ENCODE results near the gene CYP26B1.

CYP26B1 gene

GRCh38 chr2:72131916-72132841, 15.5 kb downstream of the CYP26B1 start:
- peaks cover 0 to 41% (median 32%) of the 10 kb centered on the region in 5 donors for H3K36me3 ChIP-seq (ENCODE audit: control insufficient read depth in 5 of 5, insufficient read depth in 5 of 5, low read length in 5 of 5)
- no peaks in the 10 kb centered on the region for H3K27me3 ChIP-seq (ENCODE audit: control insufficient read depth in 5 of 5, insufficient read depth in 4 of 5, low read length in 5 of 5)
- no peak overlapping the region for H3K9ac ChIP-seq (ENCODE audit: low read length in 5 of 5)
- no peak overlapping the region for H3K27ac ChIP-seq (ENCODE audit: low read depth, low read length)
- H3K4me3 ChIP-seq (ENCODE audit: low read depth in 1 of 5, low read length in 5 of 5), result no peak overlapping the region
- H3K9me3 ChIP-seq (ENCODE audit: control insufficient read depth in 5 of 5, low read length in 5 of 5), result no peaks in the 10 kb centered on the region
- peaks cover 0 to 35% (median 30%) of the 10 kb centered on the region in 5 donors for H3K4me1 ChIP-seq (ENCODE audit: control insufficient read depth in 5 of 5, insufficient read depth in 5 of 5, low read length in 5 of 5)

GRCh38 chr2:72131371-72131891, 16.2 kb downstream of the CYP26B1 start:
- peaks cover 0 to 27% (median 23%) of the 10 kb centered on the region in 5 donors for H3K4me1 ChIP-seq (ENCODE audit: control insufficient read depth in 5 of 5, insufficient read depth in 5 of 5, low read length in 5 of 5)
- H3K9ac ChIP-seq (ENCODE audit: low read length in 5 of 5), result no peak overlapping the region
- H3K27ac ChIP-seq (ENCODE audit: low read depth, low read length), result peak overlapping the region; percentile 81
- H3K9me3 ChIP-seq (ENCODE audit: control insufficient read depth in 5 of 5, low read length in 5 of 5), result no peaks in the 10 kb centered on the region
- H3K36me3 ChIP-seq (ENCODE audit: control insufficient read depth in 5 of 5, insufficient read depth in 5 of 5, low read length in 5 of 5), result peaks cover 0 to 41% (median 32%) of the 10 kb centered on the region in 5 donors
- H3K4me3 ChIP-seq (ENCODE audit: low read depth in 1 of 5, low read length in 5 of 5), result no peak overlapping the region
- H3K27me3 ChIP-seq (ENCODE audit: control insufficient read depth in 5 of 5, insufficient read depth in 4 of 5, low read length in 5 of 5), result no peaks in the 10 kb centered on the region

GRCh38 chr2:72130659-72131360, 16.9 kb downstream of the CYP26B1 start:
- Histone ChIP-seq H3K36me3 (ENCODE audit: control insufficient read depth in 5 of 5, insufficient read depth in 5 of 5, low read length in 5 of 5) (peaks cover 0 to 41% (median 32%) of the 10 kb centered on the region in 5 donors), H3K4me3 (ENCODE audit: low read depth in 1 of 5, low read length in 5 of 5) (no peak overlapping the region), H3K9me3 (ENCODE audit: control insufficient read depth in 5 of 5, low read length in 5 of 5) (no peaks in the 10 kb centered on the region), H3K27me3 (ENCODE audit: control insufficient read depth in 5 of 5, insufficient read depth in 4 of 5, low read length in 5 of 5) (no peaks in the 10 kb centered on the region), H3K27ac (ENCODE audit: low read depth, low read length) (peak overlapping the region; percentile 81), H3K4me1 (ENCODE audit: control insufficient read depth in 5 of 5, insufficient read depth in 5 of 5, low read length in 5 of 5) (peaks cover 0 to 21% (median 17%) of the 10 kb centered on the region in 5 donors), H3K9ac (ENCODE audit: low read length in 5 of 5) (peak overlapping the region in 1 of 5 donors; percentile 31)

- Histone ChIP-seq H3K36me3 (ENCODE audit: control insufficient read depth in 5 of 5, insufficient read depth in 5 of 5, low read length in 5 of 5) (peaks cover 0 to 35% (median 28%) of the 10 kb centered on the region in 5 donors), H3K9me3 (ENCODE audit: control insufficient read depth in 5 of 5, low read length in 5 of 5) (no peaks in the 10 kb centered on the region), H3K27ac (ENCODE audit: low read depth, low read length) (peak overlapping the region; percentile 81), H3K4me1 (ENCODE audit: control insufficient read depth in 5 of 5, insufficient read depth in 5 of 5, low read length in 5 of 5) (peaks cover 0 to 18% (median 11%) of the 10 kb centered on the region in 5 donors), H3K9ac (ENCODE audit: low read length in 5 of 5) (peak overlapping the region in 1 of 5 donors; percentile 31), H3K27me3 (ENCODE audit: control insufficient read depth in 5 of 5, insufficient read depth in 4 of 5, low read length in 5 of 5) (no peaks in the 10 kb centered on the region), H3K4me3 (ENCODE audit: low read depth in 1 of 5, low read length in 5 of 5) (peak overlapping the region in 1 of 5 donors; percentile 25)
These were observed 17.9 kb downstream of the CYP26B1 start for GRCh38 chr2:72129681-72130340.

GRCh38 chr2:72128843-72129227, 18.8 kb downstream of the CYP26B1 start:
- Histone ChIP-seq H3K9ac (ENCODE audit: low read length in 5 of 5) (no peak overlapping the region), H3K9me3 (ENCODE audit: control insufficient read depth in 5 of 5, low read length in 5 of 5) (no peaks in the 10 kb centered on the region), H3K36me3 (ENCODE audit: control insufficient read depth in 5 of 5, insufficient read depth in 5 of 5, low read length in 5 of 5) (peaks cover 0 to 27% (median 22%) of the 10 kb centered on the region in 5 donors), H3K4me3 (ENCODE audit: low read depth in 1 of 5, low read length in 5 of 5) (no peak overlapping the region), H3K27me3 (ENCODE audit: control insufficient read depth in 5 of 5, insufficient read depth in 4 of 5, low read length in 5 of 5) (no peaks in the 10 kb centered on the region), H3K4me1 (ENCODE audit: control insufficient read depth in 5 of 5, insufficient read depth in 5 of 5, low read length in 5 of 5) (peaks cover 0 to 18% (median 11%) of the 10 kb centered on the region in 5 donors), H3K27ac (ENCODE audit: low read depth, low read length) (no peak overlapping the region)

GRCh38 chr2:72128059-72128842, 19.4 kb downstream of the CYP26B1 start:
- H3K27ac ChIP-seq (ENCODE audit: low read depth, low read length), result no peak overlapping the region
- H3K9me3 ChIP-seq (ENCODE audit: control insufficient read depth in 5 of 5, low read length in 5 of 5), result no peaks in the 10 kb centered on the region
- peaks cover 0 to 18% (median 11%) of the 10 kb centered on the region in 5 donors for H3K4me1 ChIP-seq (ENCODE audit: control insufficient read depth in 5 of 5, insufficient read depth in 5 of 5, low read length in 5 of 5)
- H3K36me3 ChIP-seq (ENCODE audit: control insufficient read depth in 5 of 5, insufficient read depth in 5 of 5, low read length in 5 of 5), result peaks cover 0 to 21% (median 19%) of the 10 kb centered on the region in 5 donors
- no peak overlapping the region for H3K9ac ChIP-seq (ENCODE audit: low read length in 5 of 5)
- no peak overlapping the region for H3K4me3 ChIP-seq (ENCODE audit: low read depth in 1 of 5, low read length in 5 of 5)
- H3K27me3 ChIP-seq (ENCODE audit: control insufficient read depth in 5 of 5, insufficient read depth in 4 of 5, low read length in 5 of 5), result no peaks in the 10 kb centered on the region

- Histone ChIP-seq H3K27ac (ENCODE audit: low read depth, low read length) (no peak overlapping the region), H3K9me3 (ENCODE audit: control insufficient read depth in 5 of 5, low read length in 5 of 5) (no peaks in the 10 kb centered on the region), H3K4me1 (ENCODE audit: control insufficient read depth in 5 of 5, insufficient read depth in 5 of 5, low read length in 5 of 5) (peaks cover 0 to 18% (median 11%) of the 10 kb centered on the region in 5 donors), H3K9ac (ENCODE audit: low read length in 5 of 5) (no peak overlapping the region), H3K36me3 (ENCODE audit: control insufficient read depth in 5 of 5, insufficient read depth in 5 of 5, low read length in 5 of 5) (peaks cover 0 to 14% (median 12%) of the 10 kb centered on the region in 5 donors), H3K4me3 (ENCODE audit: low read depth in 1 of 5, low read length in 5 of 5) (no peak overlapping the region), H3K27me3 (ENCODE audit: control insufficient read depth in 5 of 5, insufficient read depth in 4 of 5, low read length in 5 of 5) (no peaks in the 10 kb centered on the region)
These were observed 20.1 kb downstream of the CYP26B1 start for GRCh38 chr2:72127401-72128058.

GRCh38 chr2:72126186-72127100, 21.2 kb downstream of the CYP26B1 start:
- no peaks in the 10 kb centered on the region for H3K9me3 ChIP-seq (ENCODE audit: control insufficient read depth in 5 of 5, low read length in 5 of 5)
- peaks cover 0 to 3% (median 1%) of the 10 kb centered on the region in 5 donors for H3K36me3 ChIP-seq (ENCODE audit: control insufficient read depth in 5 of 5, insufficient read depth in 5 of 5, low read length in 5 of 5)
- no peak overlapping the region for H3K27ac ChIP-seq (ENCODE audit: low read depth, low read length)
- H3K27me3 ChIP-seq (ENCODE audit: control insufficient read depth in 5 of 5, insufficient read depth in 4 of 5, low read length in 5 of 5), result no peaks in the 10 kb centered on the region
- H3K4me1 ChIP-seq (ENCODE audit: control insufficient read depth in 5 of 5, insufficient read depth in 5 of 5, low read length in 5 of 5), result peaks cover 0 to 18% (median 11%) of the 10 kb centered on the region in 5 donors
- no peak overlapping the region for H3K9ac ChIP-seq (ENCODE audit: low read length in 5 of 5)
- no peak overlapping the region for H3K4me3 ChIP-seq (ENCODE audit: low read depth in 1 of 5, low read length in 5 of 5)
